Measurements from ENCODE around the gene RPL4. TPM values are rescaled to one million over a fixed set of nuclear protein-coding genes. Genes with fewer than 3 reads are reported as not detected.

The RPL4 gene
- total RNA-seq, 1 experiment from 2014 or later, result 2,773 TPM

GRCh38 chr15:66452420-66452819, 52.2 kb downstream of the RPL4 start:
- no peak for DNase-seq
- CTCF ChIA-PET, result no interaction called here

More at GRCh38 chr15:66452420-66452819, 52.2 kb downstream of the RPL4 start:
- no peaks in the 10 kb centered on the region for H3F3A ChIP-seq (ENCODE audit: low read length, unreplicated experiment)
- H3K9me3 ChIP-seq (ENCODE audit: low read length), result no peaks in the 10 kb centered on the region
- BruUV-seq (replicated peaks), result no TSS peak
- no peak for ATAC-seq
- peaks cover 15% of the 10 kb centered on the region for H3K4me1 ChIP-seq (ENCODE audit: insufficient read depth, low read length)
- POLR2A ChIA-PET (ENCODE audit: unreplicated experiment), result no interaction called here
- H3K4me3 ChIP-seq (ENCODE audit: low read length), result no peak overlapping the region
- no peak overlapping the region for H3K9ac ChIP-seq (ENCODE audit: low read length)
- no peaks in the 10 kb centered on the region for H4K20me1 ChIP-seq (ENCODE audit: low read length)
- no peaks in the 10 kb centered on the region for H3K79me2 ChIP-seq (ENCODE audit: low read length)
- intact Hi-C loops (cut with micrococcal nuclease), result no loop called here
- H3K9me2 ChIP-seq (replicated peaks; ENCODE audit: low read length), result no peaks in the 10 kb centered on the region
- H3K27ac ChIP-seq (ENCODE audit: low read length), result no peak overlapping the region
- no peaks in the 10 kb centered on the region for H3K27me3 ChIP-seq (ENCODE audit: low read length)
- no peak for TF ChIP-seq EZH2 (IDR thresholded peaks at IDR 0.05; ENCODE audit: low read length, unreplicated experiment)
- TF ChIP-seq CTCF (conservative IDR thresholded peaks at IDR 0.05; ENCODE audit: low read depth, low read length), result no peak
- TF ChIP-seq EZH2phosphoT487 (IDR thresholded peaks at IDR 0.05; ENCODE audit: borderline replicate concordance, low read length), result no peak
- H3K4me2 ChIP-seq (ENCODE audit: low read length), result no peak overlapping the region
- 0 out of 2 replicates have a peak, but pooled peaks cover 3% of the 10 kb centered on the region for H3K36me3 ChIP-seq (ENCODE audit: low read depth, low read length)
- no peak overlapping the region for H2AFZ ChIP-seq (ENCODE audit: low read length)

Small RNA genes within 50 kb of the gene (microRNA-seq; reads per million reads assigned to microRNA genes)
- not detected for gene MIR4512 (ENCODE audit: unreplicated experiment)

Other genes with a start within 250 kb of the RPL4 start
- gene DIS3L, start 211.3 kb downstream of the RPL4 start, total RNA-seq (2014; rRNA removed), result 18.7 and 19.9 TPM in 2 replicates
- gene TIPIN, start 148.2 kb downstream of the RPL4 start, total RNA-seq (2014; rRNA removed), result 11.5 and 14.2 TPM in 2 replicates
- gene MAP2K1, start 117.9 kb downstream of the RPL4 start, total RNA-seq (2014; rRNA removed), result 35.5 and 55.2 TPM in 2 replicates
- 34.1 and 38.2 TPM in 2 replicates for gene SNAPC5, start 7.1 kb downstream of the RPL4 start, total RNA-seq (2014; rRNA removed)
- 18.1 and 19.9 TPM in 2 replicates for gene ZWILCH, start 471 bp upstream of the RPL4 start, total RNA-seq (2014; rRNA removed)
- not detected in 2 replicates for gene LCTL, start 61.1 kb upstream of the RPL4 start, total RNA-seq (2014; rRNA removed)
- gene SMAD6, start 197.4 kb upstream of the RPL4 start, total RNA-seq (2014; rRNA removed), result 19.9 and 21.8 TPM in 2 replicates